ENCODE results near the gene SPATA13.
A peak's percentile ranks its signal among the peaks of the same experiment; 100 is the strongest.
"Not testable (repeated sequence)": the region's sequence is repeated elsewhere in the genome, so short reads cannot be mapped to it uniquely, and the experiment has no call there.

Gene SPATA13

DNA sequence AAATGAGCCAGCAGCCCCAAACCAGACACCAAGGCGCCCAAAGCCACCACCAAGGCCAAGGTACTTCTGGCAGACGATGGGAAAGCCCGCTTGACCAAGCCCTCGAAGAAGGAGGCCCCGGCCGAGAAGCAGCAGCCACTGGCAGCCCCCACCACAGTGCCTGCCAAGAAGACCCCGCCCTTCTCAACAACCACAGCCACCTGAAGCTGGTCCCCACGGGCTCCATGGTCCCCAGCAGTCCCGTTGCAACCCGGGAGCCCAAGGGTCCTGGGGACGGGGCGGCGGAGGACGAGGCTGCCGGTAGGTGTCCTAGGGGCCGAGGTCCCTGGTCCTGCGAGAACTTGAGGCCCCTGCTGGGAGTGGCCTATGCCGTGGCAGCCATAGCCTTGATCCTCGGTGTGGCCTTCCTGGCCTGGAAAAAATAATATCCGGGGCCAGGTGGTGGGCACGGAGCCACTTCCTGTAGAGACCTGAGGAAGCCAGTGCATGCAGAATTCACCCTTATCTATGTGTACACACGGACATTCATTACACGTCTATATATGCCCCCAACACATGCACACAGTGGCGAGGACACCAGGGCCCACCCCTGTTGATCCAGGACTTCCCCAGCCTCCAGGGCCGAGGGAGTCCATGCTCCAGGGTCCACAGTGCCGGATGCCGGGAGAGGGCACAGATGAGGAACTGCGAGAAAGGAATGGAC, 162.7 kb downstream of the SPATA13 start:
- Histone ChIP-seq H3K9ac (no peak overlapping the region), H3K36me3 (no peaks in the 10 kb centered on the region), H4K20me1 (no peaks in the 10 kb centered on the region), H3K4me1 (no peaks in the 10 kb centered on the region), H3K4me2 (no peak overlapping the region), H3K27me3 (no peaks in the 10 kb centered on the region), H3K4me3 (no peak overlapping the region), H3K27ac (no peak overlapping the region), H3K9me3 (replicated peaks in 1 of 11) (no peaks in the 10 kb centered on the region)
- no peak for TF ChIP-seq Cebpa-rat (IDR thresholded peaks at IDR 0.05)

DNA sequence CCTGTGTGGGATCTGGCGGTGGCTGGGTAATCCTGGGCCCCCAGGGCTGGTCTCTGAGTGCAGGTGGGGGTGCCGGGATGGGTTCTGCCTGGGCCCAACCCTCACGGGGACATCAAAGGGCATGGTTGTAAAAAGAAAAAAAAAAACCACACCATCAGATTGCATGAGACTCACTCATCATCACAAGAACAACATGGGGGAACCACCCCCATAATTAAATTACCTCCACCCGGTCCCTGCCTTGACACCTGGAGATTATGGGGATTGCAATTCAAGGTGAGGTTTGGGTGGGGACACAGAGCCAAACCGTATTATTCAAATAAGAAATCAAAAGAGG, 163.2 kb downstream of the SPATA13 start:
- no peak for TF ChIP-seq Cebpa-rat (IDR thresholded peaks at IDR 0.05)
- Histone ChIP-seq H3K36me3 (no peaks in the 10 kb centered on the region), H3K4me2 (no peak overlapping the region), H3K4me1 (no peaks in the 10 kb centered on the region), H3K9ac (no peak overlapping the region), H3K27me3 (no peaks in the 10 kb centered on the region), H4K20me1 (no peaks in the 10 kb centered on the region), H3K4me3 (no peak overlapping the region), H3K27ac (no peak overlapping the region), H3K9me3 (replicated peaks in 1 of 11) (no peaks in the 10 kb centered on the region)

DNA sequence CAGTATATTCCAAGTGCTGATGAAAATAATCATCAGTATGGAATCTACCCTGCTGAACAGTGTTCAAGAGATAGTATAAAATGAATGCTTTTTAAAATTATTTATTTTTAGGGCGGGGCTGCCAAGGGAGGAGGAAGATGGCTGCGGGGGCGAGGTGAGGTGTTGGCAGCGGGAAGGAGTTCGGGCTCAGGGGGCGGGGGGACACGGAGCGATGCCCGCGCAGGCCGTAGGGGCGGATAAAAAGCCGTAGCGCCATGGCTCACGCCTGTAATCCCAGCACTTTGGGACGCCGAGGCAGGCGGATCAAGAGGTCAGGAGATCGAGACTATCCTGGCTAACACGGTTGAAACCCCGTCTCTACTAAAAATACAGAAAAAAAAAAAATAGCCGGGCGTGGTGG, 167.1 kb downstream of the SPATA13 start:
- not testable (repeated sequence) for H3K27me3 ChIP-seq; H3K9ac ChIP-seq; H4K20me1 ChIP-seq; H3K4me2 ChIP-seq; H3K9me3 ChIP-seq (replicated peaks in 1 of 11); H3K36me3 ChIP-seq; H3K27ac ChIP-seq; H3K4me3 ChIP-seq; H3K4me1 ChIP-seq

DNA sequence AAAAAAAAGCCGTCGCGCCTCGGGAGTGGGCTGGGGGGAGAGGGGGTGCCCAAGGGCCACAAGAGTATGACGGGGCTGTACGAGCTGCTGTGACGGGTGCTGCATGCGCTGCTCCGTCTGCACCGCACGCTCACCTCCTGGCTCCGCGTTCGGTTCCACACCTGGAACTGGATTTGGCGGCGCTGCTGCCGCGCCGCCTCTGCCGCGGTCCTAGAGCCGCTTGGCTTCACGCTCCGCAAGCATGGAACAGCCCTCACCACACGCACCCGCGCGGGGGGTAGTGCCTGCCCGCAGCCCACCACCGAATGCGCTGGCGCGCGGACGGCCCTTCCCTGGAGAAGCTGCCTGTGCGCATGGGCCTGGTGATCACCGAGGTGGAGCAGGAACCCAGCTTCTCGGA, 167.6 kb downstream of the SPATA13 start:
- no peak overlapping the region for H3K4me3 ChIP-seq
- H3K27ac ChIP-seq = no peak overlapping the region
- no peaks in the 10 kb centered on the region for H3K36me3 ChIP-seq
- no peaks in the 10 kb centered on the region for H4K20me1 ChIP-seq
- no peak overlapping the region for H3K9ac ChIP-seq
- no peak for TF ChIP-seq Cebpa-rat (IDR thresholded peaks at IDR 0.05)
- H3K4me1 ChIP-seq = no peaks in the 10 kb centered on the region
- no peaks in the 10 kb centered on the region for H3K27me3 ChIP-seq
- H3K4me2 ChIP-seq = no peak overlapping the region
- no peaks in the 10 kb centered on the region for H3K9me3 ChIP-seq (replicated peaks in 1 of 11)

- H3K4me3 ChIP-seq = no peak overlapping the region
- no peak for TF ChIP-seq Cebpa-rat (IDR thresholded peaks at IDR 0.05)
- peaks cover 0 to 5% (median 0%) of the 10 kb centered on the region in 11 experiments; a peak in 1 of 22 replicates for H3K36me3 ChIP-seq
- peaks cover 14 to 24% (median 17%) of the 10 kb centered on the region in 11 experiments; a peak in 21 of 22 replicates for H3K9me3 ChIP-seq (replicated peaks in 1 of 11)
- H3K4me1 ChIP-seq = peaks cover 0 to 9% (median 0%) of the 10 kb centered on the region in 10 experiments; a peak in 4 of 20 replicates
- no peak overlapping the region for H3K27ac ChIP-seq
- H4K20me1 ChIP-seq = no peaks in the 10 kb centered on the region
- H3K4me2 ChIP-seq = no peak overlapping the region
- no peaks in the 10 kb centered on the region for H3K27me3 ChIP-seq
- H3K9ac ChIP-seq = no peak overlapping the region
Measured at GRCh38 chr13:24338721-24339120, 178.2 kb downstream of the SPATA13 start.

DNA sequence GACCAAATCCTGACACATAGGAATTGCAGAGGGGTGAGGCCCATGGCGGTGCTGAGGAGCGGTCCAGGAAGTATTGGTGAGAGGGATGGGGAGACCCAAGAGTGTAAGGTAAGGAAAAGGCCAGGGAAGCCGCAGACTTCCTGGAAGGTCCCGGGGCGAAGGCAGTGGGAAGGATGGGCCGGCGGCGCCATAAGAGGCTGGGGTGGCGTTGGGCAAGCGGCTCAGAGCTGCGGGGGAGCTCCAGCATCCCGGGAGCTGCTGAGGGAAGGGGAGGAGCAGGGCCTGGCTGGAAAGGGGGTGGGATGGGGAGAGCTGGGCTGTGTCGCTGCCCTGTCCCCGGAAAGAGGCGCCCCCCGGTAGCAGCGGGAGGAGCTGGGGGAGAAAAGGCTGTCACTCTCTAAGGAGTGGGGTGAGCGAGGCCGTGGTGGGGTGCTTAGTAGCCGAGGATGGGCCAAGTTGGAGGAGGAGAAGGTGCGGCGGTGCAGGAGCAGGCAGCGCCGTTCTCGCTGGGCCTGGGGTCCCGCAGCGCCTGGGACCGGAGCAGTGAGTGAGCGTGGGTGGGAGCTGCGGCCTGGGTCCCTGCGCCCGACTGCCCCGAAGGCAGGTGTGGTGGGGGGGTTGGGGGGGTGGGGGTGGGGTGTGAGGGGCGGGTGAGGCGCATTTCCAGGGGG, 179.6 kb downstream of the SPATA13 start:
- H3K9me3 ChIP-seq (replicated peaks in 1 of 11) = peaks cover 14 to 24% (median 17%) of the 10 kb centered on the region in 11 experiments; a peak in 21 of 22 replicates
- H3K27ac ChIP-seq = no peak overlapping the region
- no peak overlapping the region for H3K4me2 ChIP-seq
- TF ChIP-seq Cebpa-rat (IDR thresholded peaks at IDR 0.05) = no peak
- H3K9ac ChIP-seq = no peak overlapping the region
- H4K20me1 ChIP-seq = no peaks in the 10 kb centered on the region
- H3K27me3 ChIP-seq = no peaks in the 10 kb centered on the region
- peaks cover 0 to 9% (median 0%) of the 10 kb centered on the region in 10 experiments; a peak in 4 of 20 replicates for H3K4me1 ChIP-seq
- peaks cover 0 to 5% (median 0%) of the 10 kb centered on the region in 11 experiments; a peak in 1 of 22 replicates for H3K36me3 ChIP-seq
- no peak overlapping the region for H3K4me3 ChIP-seq

DNA sequence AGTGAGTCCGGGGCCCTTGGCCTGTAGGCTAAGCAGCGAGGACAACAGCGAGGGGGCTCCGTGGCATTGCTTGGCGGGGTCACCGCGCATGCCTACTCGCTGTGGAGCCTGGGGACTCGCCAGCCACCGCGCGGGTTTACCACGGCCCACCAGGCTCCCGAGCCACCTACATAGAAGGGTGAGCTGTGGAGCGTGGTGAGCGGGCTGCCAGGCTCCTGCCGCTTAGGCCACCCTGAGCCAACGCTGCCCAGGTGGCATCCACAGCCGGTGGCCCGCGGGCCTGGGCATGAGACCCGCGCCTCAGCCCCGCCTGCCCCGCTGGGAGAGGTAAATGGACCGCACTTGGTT, 180.1 kb downstream of the SPATA13 start:
- H3K9me3 ChIP-seq (replicated peaks in 1 of 11) = peaks cover 14 to 24% (median 17%) of the 10 kb centered on the region in 11 experiments; a peak in 21 of 22 replicates
- H3K4me3 ChIP-seq = no peak overlapping the region
- no peak overlapping the region for H3K27ac ChIP-seq
- H3K27me3 ChIP-seq = no peaks in the 10 kb centered on the region
- peaks cover 0 to 5% (median 0%) of the 10 kb centered on the region in 11 experiments; a peak in 1 of 22 replicates for H3K36me3 ChIP-seq
- TF ChIP-seq Cebpa-rat (IDR thresholded peaks at IDR 0.05) = no peak
- no peaks in the 10 kb centered on the region for H4K20me1 ChIP-seq
- H3K4me2 ChIP-seq = no peak overlapping the region
- H3K9ac ChIP-seq = no peak overlapping the region
- peaks cover 0 to 9% (median 0%) of the 10 kb centered on the region in 10 experiments; a peak in 4 of 20 replicates for H3K4me1 ChIP-seq

DNA sequence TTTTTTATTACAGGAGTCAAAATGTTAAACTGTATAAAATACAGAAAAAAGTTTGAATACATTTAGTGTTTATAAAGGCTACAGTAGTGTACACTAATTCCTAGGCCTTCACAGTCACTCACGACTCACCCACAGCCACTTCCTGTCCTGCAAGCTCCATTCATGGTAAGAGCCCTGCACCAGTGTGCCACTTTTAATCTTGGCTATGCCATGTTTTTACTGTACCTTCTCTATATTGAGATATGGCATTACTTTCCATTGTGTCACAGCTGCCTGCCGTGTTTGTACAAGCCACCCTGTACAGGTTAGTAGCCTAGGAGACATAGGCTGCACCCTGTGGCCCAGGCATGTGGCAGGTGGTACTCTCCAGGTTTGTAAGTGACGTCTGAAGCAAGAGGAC, 180.9 kb downstream of the SPATA13 start:
- H3K9ac ChIP-seq = no peak overlapping the region
- TF ChIP-seq Cebpa-rat (IDR thresholded peaks at IDR 0.05) = no peak
- peaks cover 14 to 24% (median 17%) of the 10 kb centered on the region in 11 experiments; a peak in 21 of 22 replicates for H3K9me3 ChIP-seq (replicated peaks in 1 of 11)
- no peak overlapping the region for H3K4me3 ChIP-seq
- no peaks in the 10 kb centered on the region for H4K20me1 ChIP-seq
- H3K36me3 ChIP-seq = peaks cover 0 to 5% (median 0%) of the 10 kb centered on the region in 11 experiments; a peak in 1 of 22 replicates
- no peak overlapping the region for H3K27ac ChIP-seq
- H3K27me3 ChIP-seq = no peaks in the 10 kb centered on the region
- 0 out of 22 replicates have a peak overlapping the region, but pooled peaks of 1 of the 11 experiments have one; percentile 7 for H3K4me2 ChIP-seq
- H3K4me1 ChIP-seq = peaks cover 0 to 9% (median 0%) of the 10 kb centered on the region in 10 experiments; a peak in 4 of 20 replicates

DNA sequence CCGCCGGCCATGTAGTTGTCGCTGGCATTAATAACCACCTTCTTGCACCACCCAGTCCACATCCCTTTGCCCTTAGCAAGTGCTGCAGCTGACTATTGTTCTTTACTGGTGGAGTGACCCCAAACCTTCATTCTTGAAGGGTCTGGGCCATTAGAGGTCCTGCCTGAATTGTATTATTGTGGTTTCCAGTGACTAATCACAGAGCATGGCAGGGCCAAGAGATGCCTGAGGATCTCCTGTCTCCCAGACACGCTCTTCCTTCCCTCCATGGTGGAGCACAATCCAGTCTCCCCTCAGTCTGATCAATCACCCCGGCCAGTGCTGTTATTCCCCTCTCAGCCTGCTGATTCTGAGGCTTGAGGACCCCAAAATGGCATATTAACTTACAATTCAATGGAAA, 187.9 kb downstream of the SPATA13 start:
- H3K4me2 ChIP-seq = peak overlapping the region in 1 of 11 experiments; percentile 11; a peak in 1 of 22 replicates
- no peak for TF ChIP-seq Cebpa-rat (IDR thresholded peaks at IDR 0.05)
- no peaks in the 10 kb centered on the region for H3K9me3 ChIP-seq (replicated peaks in 1 of 11)
- no peak overlapping the region for H3K4me3 ChIP-seq
- H3K4me1 ChIP-seq = peaks cover 0 to 9% (median 0%) of the 10 kb centered on the region in 10 experiments; a peak in 2 of 20 replicates
- no peak overlapping the region for H3K27ac ChIP-seq
- no peaks in the 10 kb centered on the region for H4K20me1 ChIP-seq
- no peaks in the 10 kb centered on the region for H3K27me3 ChIP-seq
- H3K36me3 ChIP-seq = no peaks in the 10 kb centered on the region
- no peak overlapping the region for H3K9ac ChIP-seq
